Caco-2 (cell line): ENCODE data around the gene FUT8. TPM values are rescaled to one million over a fixed set of nuclear protein-coding genes. Genes with fewer than 3 reads are reported as not detected.

ENCODE experiments used
- BruUV-seq: library from RNA; stranded (reverse); fragments of 400-500 nt; replicated peaks from 2 replicates; lab custom pipeline; 2021; lab: Mats Ljungman, UMichigan
- CTCF ChIA-PET: fragments of 300-600 bp; sonication (Branson Sonifier 250); formaldehyde crosslinking; loops from one replicate; lab custom pipeline; 2022; ENCODE audit warnings: antibody characterized with exemption; lab: Charles Lee
- POLR2A ChIA-PET: fragments of 300-600 bp; sonication (Branson Sonifier 250); formaldehyde crosslinking; loops from one replicate; lab custom pipeline; 2022; ENCODE audit warnings: antibody characterized with exemption; lab: Charles Lee
- DNase-seq, 2 experiments: peaks; one replicate each; pipeline versions ENCODE4 v3.0.0 to v3.0.0-alpha.2; 2020 to 2022
- H3K27me3 ChIP-seq: replicated peaks from 2 replicates; pipeline ENCODE4 v1.6.0; 2011; ENCODE audit warnings: low read length; ENCODE audit not compliant: control insufficient read depth, insufficient read depth
- H3K36me3 ChIP-seq: 2 replicates; pipeline ENCODE4 v1.5.1; 2011; ENCODE audit warnings: low read length; ENCODE audit not compliant: control insufficient read depth, insufficient read depth
- H3K4me1 ChIP-seq: fragments of 250-450 bp; sonication (Bioruptor Pico); 2 replicates; pipeline ENCODE4 v1.5.1; 2020; ENCODE audit warnings: mild to moderate bottlenecking
- H3K4me3 ChIP-seq: 2 replicates; pipeline ENCODE4 v1.5.1; 2011; ENCODE audit warnings: low read depth, mild to moderate bottlenecking, control low read depth, low read length
- H3K9me3 ChIP-seq: fragments of 250-450 bp; sonication (Bioruptor Pico); 2 replicates; pipeline ENCODE4 v1.5.1; 2020; ENCODE audit warnings: mild to moderate bottlenecking, moderate library complexity
- H3K27ac Mint-ChIP-seq: one replicate; pipeline ENCODE4 v1.8.0; 2022; ENCODE audit warnings: mixed read lengths; ENCODE audit not compliant: unreplicated experiment
- H3K27me3 Mint-ChIP-seq: one replicate; pipeline ENCODE4 v1.8.0; 2022; ENCODE audit warnings: mixed read lengths; ENCODE audit not compliant: insufficient read depth, unreplicated experiment
- H3K36me3 Mint-ChIP-seq: one replicate; pipeline ENCODE4 v1.8.0; 2022; ENCODE audit warnings: mild to moderate bottlenecking, mixed read lengths; ENCODE audit not compliant: insufficient read depth, unreplicated experiment
- H3K4me1 Mint-ChIP-seq: one replicate; pipeline ENCODE4 v1.8.0; 2022; ENCODE audit warnings: low read depth, mixed read lengths; ENCODE audit not compliant: unreplicated experiment
- H3K4me3 Mint-ChIP-seq: one replicate; pipeline ENCODE4 v1.8.0; 2022; ENCODE audit warnings: mild to moderate bottlenecking, moderate library complexity, mixed read lengths; ENCODE audit not compliant: unreplicated experiment
- H3K9me3 Mint-ChIP-seq: one replicate; pipeline ENCODE4 v1.8.0; 2022; ENCODE audit warnings: mixed read lengths; ENCODE audit not compliant: unreplicated experiment
- CTCF ChIP-seq, 2 experiments: fragments of 200-600 bp in 1 of 2; IDR thresholded peaks; 1 replicate in 1 of 2; 2 replicates in 1 of 2; pipeline versions ENCODE4 v1.5.1 to v1.8.0; 2011 to 2022; ENCODE audit warnings: antibody characterized with exemption in 1 of 2, control low read depth in 1 of 2, inconsistent platforms in 1 of 2, low read depth in 1 of 2, low read length in 1 of 2, mild to moderate bottlenecking in 1 of 2, moderate library complexity in 1 of 2; ENCODE audit not compliant: insufficient read depth in 1 of 2, severe bottlenecking in 1 of 2, unreplicated experiment in 1 of 2
- intact Hi-C: fragments of 100-400 bp; cut with micrococcal nuclease; formaldehyde crosslinking; loops from one replicate; pipeline ENCODE4 v1.10.0; 2022; ENCODE audit not compliant: unreplicated experiment
- total RNA-seq: library from RNA; stranded (reverse); gene quantifications from 2 replicates; pipeline ENCODE4 v1.2.3, GENCODE V29; 2022

The FUT8 gene
- total RNA-seq, 1 experiment from 2014 or later, result 67.1 TPM

- H3K4me3 Mint-ChIP-seq, result no peak overlapping the region
- no peaks in the 10 kb centered on the region for H3K4me1 ChIP-seq
- DNase-seq, result no peak
- CTCF ChIA-PET, result no interaction called here
- POLR2A ChIA-PET, result no interaction called here
- H3K4me3 ChIP-seq, result no peak overlapping the region
- H3K36me3 Mint-ChIP-seq, result no peaks in the 10 kb centered on the region
- intact Hi-C loops, result no loop called here
- H3K4me1 Mint-ChIP-seq, result no peaks in the 10 kb centered on the region
- no peaks in the 10 kb centered on the region for H3K27me3 ChIP-seq
- no peak overlapping the region for H3K27ac Mint-ChIP-seq
- no peaks in the 10 kb centered on the region for H3K9me3 ChIP-seq
- no peaks in the 10 kb centered on the region for H3K27me3 Mint-ChIP-seq
- no peak for TF ChIP-seq CTCF (IDR thresholded peaks at IDR 0.05; ENCODE audit: insufficient read depth in 1 of 2, low read depth in 1 of 2, low read length in 1 of 2, severe bottlenecking in 1 of 2, unreplicated experiment in 1 of 2)
- H3K9me3 Mint-ChIP-seq, result peaks cover 13% of the 10 kb centered on the region
- no peaks in the 10 kb centered on the region for H3K36me3 ChIP-seq
- BruUV-seq, result no TSS peak
These were observed 319.5 kb downstream of the FUT8 start for GRCh38 chr14:65731933-65732506.

GRCh38 chr14:65738339-65738738 lies 325.8 kb downstream of the FUT8 start:
- Histone ChIP-seq H3K4me3 (no peak overlapping the region), H3K36me3 (no peaks in the 10 kb centered on the region), H3K4me1 (no peaks in the 10 kb centered on the region), H3K27me3 (no peaks in the 10 kb centered on the region), H3K9me3 (no peaks in the 10 kb centered on the region)
- no peak overlapping the region for H3K27ac Mint-ChIP-seq
- no peak overlapping the region for H3K4me3 Mint-ChIP-seq
- no peaks in the 10 kb centered on the region for H3K27me3 Mint-ChIP-seq
- H3K4me1 Mint-ChIP-seq, result no peaks in the 10 kb centered on the region
- ChIA-PET CTCF (no interaction called here), POLR2A (no interaction called here)
- no TSS peak for BruUV-seq
- peaks cover 4% of the 10 kb centered on the region for H3K36me3 Mint-ChIP-seq
- no peak for TF ChIP-seq CTCF (IDR thresholded peaks at IDR 0.05; ENCODE audit: insufficient read depth in 1 of 2, low read depth in 1 of 2, low read length in 1 of 2, severe bottlenecking in 1 of 2, unreplicated experiment in 1 of 2)
- H3K9me3 Mint-ChIP-seq, result no peaks in the 10 kb centered on the region
- intact Hi-C loops, result no loop called here
- DNase-seq, result no peak

GRCh38 chr14:65745396-65746190 lies 333.1 kb downstream of the FUT8 start:
- Histone ChIP-seq H3K4me3 (no peak overlapping the region), H3K4me1 (no peaks in the 10 kb centered on the region), H3K27me3 (no peaks in the 10 kb centered on the region), H3K36me3 (no peaks in the 10 kb centered on the region), H3K9me3 (no peaks in the 10 kb centered on the region)
- TF ChIP-seq CTCF (IDR thresholded peaks at IDR 0.05; ENCODE audit: insufficient read depth in 1 of 2, low read depth in 1 of 2, low read length in 1 of 2, severe bottlenecking in 1 of 2, unreplicated experiment in 1 of 2), result no peak
- no peak overlapping the region for H3K27ac Mint-ChIP-seq
- H3K4me3 Mint-ChIP-seq, result no peak overlapping the region
- peaks cover 4% of the 10 kb centered on the region for H3K36me3 Mint-ChIP-seq
- H3K4me1 Mint-ChIP-seq, result no peaks in the 10 kb centered on the region
- intact Hi-C loops, result no loop called here
- POLR2A ChIA-PET, result no interaction called here
- no TSS peak for BruUV-seq
- no peaks in the 10 kb centered on the region for H3K9me3 Mint-ChIP-seq
- no peaks in the 10 kb centered on the region for H3K27me3 Mint-ChIP-seq
- CTCF ChIA-PET, result no interaction called here
- DNase-seq, result no peak
